Urothelium cell line (cell line): ENCODE data around the gene PHYH.
A peak's percentile ranks its signal among the peaks of the same experiment; 100 is the strongest.
"Not testable (repeated sequence)": the region's sequence is repeated elsewhere in the genome, so short reads cannot be mapped to it uniquely, and the experiment has no call there.

Experiments used
- DNase-seq: peaks from one replicate; pipeline ENCODE4 v3.0.0; 2011; ENCODE audit warnings: low spot score, mixed read lengths
- FAIRE-seq: peaks from 2 replicates; lab custom pipeline; 2011; peaks lifted over from hg19 to GRCh38; lab: Jason Lieb, UNC

The PHYH gene

DNA sequence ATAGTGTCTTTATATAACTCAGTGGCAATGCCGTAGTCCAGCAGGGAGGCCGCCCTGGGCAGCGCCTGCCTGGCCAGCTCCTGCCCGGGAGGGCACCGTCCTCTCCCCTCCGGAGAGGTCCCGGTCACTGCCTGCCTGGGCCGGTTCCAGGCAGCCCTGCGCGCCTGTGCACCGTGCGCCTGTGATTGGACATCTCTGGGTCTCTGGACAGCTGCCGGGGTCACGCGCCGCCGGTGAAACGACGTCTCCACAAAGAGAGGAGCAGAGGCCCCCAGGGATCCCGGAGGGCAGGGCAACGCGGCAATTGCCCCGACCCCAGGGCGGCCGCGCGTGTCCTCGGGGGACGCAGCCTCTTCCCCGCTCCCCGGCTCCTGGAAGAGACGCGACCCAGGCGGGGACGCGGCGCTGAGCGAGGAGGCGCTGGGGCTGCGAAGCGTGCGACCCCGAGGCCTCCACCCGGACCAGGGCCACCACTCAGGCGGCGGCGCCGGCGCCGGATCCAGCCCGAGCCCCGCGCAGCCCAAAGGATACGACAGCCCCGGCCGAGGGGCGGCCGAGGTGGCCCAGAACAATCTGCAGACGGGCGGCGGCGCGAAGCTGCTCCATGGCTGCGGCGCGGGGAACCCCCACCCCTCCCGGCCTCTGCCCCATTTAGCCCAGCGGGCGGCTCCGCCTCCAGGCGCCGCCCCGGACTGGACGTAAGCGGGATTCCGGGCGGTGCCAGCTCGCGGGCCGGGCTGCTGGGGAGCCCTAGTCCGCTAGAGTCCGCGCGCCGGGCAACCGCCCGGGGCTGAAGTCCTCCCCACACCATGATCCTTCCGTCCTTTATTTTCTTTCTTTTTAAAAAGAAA, at the start of gene PHYH:
Gene PHYH, minus strand, starts transcription at position 628 of the 851 bp plus-strand sequence. Its CDS starts 22 bp downstream, at position 606.
- DNase-seq, result peak; percentile 93
- peak; percentile 9 for FAIRE-seq

DNA sequence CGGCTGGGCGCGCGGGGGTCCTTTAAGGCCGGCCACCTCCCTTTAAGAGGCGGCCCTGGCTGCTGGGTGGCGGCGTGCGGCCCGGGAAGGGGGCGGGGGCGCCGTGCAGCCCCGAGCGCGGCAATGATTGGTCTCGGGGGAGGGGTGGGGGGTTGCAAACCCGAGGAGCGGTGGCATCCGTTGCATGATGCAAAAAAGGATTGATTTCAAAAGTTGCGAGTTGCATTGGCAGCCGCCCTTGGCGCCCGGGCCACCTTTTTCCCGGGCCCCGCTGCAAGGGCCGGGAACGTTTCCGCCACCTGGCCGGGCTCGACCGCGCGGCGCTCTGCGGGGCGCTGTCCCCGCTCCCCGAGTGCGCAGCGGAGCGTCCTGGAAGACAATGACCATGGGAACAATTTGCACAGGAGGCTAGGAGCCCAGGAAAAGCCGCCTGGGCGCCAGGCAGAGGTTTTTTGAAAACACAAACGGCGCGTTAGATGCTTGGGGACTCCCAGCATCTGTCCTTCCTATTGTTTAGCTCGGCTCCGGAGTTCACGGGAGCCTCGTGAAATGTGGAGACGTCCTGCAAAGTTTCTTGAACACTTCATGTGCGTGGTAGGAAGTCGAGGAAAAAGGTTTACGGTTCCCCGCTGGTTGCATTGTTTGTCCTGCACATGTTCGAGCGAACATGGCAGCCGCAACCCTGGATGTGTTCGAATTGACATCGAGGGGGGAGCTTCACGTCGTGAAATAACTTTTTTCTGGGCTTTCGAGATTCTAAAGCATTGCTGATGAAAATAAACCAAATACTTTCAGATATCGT, 48.6 kb upstream of the PHYH start, which contains the start of gene SEPHS1:
Gene SEPHS1, minus strand, starts transcription at position 78 of the 802 bp plus-strand sequence. CDS start 3,343 bp downstream, outside the sequence.
- FAIRE-seq, result no peak

DNA sequence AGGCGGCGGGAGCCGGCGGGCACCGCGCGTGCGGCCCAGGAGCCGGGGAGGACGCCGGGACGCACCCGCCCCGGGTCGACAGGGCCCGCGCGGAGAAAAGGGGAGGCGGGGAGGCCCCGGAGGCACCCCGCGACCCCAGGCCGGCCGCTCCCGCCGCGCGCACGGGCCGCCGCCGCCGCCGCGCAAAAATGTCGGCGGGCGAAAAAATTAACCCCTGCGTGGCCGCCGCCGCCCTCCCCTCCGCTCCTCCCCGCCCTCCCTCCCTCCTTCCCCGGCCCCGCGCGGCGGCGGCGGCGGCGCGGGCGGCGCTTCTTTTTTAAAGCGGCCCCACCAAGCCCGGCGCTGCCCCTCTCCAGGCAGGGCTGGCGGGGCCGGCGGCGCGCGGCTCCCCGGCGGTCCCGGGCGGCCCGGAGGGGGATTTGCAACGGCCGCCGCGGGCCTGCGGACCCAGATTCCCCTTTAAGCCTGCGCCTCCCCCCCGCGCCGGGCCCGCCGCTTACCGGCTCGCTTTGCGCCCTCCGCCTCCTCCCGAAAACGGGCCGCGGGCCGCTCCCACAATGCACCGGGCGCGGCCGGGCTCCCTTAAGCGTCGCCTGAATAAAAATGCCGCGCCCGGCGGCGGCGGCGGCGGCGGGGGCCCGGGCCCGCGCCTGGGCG, 47.8 kb upstream of the PHYH start:
- peak; percentile 79 for DNase-seq
- no peak for FAIRE-seq

More for the DNA sequence above, 48.6 kb upstream of the PHYH start, which contains the start of gene SEPHS1:
- peak; percentile 93 for DNase-seq

DNA sequence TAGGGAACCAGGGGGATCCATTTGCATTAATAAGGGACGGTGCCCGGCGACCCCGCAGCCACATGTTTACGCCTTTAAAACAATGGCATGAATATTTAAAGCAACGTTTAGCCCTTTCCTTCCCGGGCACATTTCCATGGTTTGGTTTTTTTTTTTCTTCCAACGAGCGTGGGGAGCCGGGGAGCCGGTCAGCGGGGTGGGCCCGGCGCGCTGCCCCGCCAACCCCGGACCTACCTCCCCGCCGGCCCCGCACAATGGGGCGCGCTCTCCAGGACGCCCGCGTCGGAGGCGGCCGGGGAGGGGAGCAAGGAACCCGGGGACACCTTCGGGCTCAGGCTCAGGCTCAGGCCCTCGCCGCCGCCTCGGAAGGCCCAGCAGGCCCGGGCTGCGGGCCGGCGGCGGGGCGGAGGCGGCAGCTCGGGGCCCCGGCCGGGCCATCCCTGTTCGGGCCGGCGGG, 47.2 kb upstream of the PHYH start:
- no peak for DNase-seq
- FAIRE-seq, result no peak

DNA sequence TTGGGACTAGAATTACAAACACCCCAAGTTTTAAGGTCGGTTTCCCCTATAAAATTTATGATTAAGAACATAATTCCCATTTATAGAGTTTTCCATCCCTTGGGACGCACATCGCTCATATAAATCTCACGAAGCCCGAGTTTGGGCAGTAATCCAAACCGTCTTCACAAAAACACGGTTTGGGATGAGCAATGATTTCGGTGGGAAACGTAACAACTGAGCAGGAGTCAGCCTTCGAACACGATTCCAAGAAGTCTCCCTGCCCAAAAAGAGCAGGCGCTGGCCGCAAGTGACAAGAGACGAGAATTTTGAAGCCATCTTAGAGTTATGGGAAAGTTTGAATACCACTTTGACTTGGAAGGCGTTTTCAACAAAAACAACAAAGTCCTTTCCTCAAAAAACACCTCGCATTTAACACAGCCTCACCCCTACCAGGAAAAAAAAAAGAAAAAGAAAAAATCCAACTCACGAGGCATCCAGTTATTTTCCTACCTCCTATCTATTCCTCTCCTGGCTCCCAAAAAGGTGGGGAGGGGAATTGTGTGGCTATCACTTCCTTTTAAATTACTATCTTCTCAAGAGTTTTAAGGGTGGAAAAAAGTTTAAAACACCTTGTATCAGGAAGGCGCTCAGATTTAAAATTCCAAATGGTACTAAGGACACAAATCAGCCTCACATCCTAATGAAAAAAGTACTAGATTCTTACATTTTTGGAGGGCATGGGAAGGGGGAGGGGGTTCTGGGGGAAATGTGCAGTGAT, 46.6 kb upstream of the PHYH start:
- DNase-seq, result no peak
- FAIRE-seq, result no peak

DNA sequence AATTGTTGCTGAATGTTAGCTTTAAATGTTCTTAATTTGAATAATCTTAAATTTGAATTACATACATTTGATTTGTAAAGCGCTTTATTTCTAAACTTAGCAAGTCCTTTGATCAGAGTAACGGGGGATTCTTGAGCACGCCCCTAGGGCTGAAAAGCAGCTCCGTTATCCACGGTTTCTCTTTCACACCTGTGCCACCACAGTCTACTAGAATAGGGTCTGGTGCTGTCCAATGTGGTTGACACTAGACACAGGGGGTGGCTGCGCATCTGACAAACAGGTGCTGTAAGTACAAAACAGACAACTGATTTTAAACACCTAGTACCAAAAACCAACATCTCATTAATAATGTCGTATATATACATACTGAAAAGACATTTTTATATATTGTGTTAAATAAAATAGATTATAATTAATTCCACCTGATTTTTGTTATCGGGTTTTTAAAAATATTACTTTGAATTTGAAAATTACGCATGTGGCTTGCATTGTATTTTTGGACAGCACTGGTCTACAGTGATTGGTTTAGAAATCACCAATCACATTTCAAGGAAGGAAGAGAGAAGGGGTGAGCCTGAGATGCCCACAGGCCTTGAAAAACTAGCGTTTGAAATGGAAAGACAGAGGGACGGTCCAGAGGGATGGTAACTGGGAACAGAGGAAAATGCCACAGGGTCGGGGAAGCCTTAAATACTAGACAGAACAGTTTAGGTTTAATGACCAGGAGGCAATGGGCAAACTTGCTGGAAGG, 40.9 kb upstream of the PHYH start:
- FAIRE-seq (no peak), DNase-seq (no peak)

DNA sequence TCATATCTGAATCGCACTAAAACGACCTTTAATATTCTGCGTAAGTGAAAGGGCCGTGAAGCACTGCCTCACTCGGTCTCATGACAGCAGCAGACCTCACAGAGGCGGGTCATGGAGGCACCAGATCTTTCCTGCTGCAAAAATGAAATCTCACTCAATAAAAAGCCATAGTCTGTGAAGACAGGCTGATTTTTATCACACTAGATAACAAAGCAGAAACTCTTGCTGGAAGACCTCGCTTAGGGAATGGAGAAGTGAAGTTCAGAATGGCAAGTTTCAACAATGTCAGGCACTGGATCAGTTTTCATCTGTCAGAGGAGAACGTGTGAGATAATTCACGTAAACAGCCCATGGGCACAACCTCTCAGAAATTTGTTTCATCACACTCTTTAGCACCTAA, 40.2 kb upstream of the PHYH start:
- no peak for DNase-seq
- FAIRE-seq, result no peak

DNA sequence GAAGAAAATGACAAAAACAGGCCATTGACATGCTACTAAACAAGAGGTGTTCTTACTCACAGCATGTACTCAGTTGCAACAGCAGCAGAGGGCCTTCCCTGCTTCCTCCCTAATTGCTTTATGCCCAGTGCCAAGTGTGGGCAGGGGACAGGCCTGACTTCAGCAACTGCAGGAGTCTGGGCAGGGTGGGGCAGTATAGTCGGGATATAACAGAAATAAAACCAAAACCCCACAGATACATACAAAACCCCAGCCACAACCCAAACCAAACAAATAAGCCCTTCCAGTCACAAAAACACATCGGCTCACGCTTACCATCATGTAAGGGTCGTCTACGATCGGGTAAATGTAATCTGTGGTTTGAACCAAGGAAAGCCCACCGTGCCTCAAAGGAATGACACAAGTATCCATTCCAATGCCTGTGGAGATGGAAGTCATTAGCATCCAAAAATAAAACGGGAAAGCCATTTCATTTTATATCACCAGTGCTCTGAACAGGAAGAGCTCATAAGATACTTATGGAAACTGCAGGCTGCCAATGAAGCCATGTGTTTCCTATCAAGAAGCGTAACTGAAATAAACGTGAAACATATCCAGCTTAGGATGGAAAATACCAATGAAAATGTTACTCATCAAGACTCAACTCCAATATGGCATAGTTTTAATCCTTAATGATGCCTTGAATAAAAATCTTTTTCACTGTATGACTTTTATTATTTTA, 38.7 kb upstream of the PHYH start:
- DNase-seq (no peak), FAIRE-seq (no peak)

DNA sequence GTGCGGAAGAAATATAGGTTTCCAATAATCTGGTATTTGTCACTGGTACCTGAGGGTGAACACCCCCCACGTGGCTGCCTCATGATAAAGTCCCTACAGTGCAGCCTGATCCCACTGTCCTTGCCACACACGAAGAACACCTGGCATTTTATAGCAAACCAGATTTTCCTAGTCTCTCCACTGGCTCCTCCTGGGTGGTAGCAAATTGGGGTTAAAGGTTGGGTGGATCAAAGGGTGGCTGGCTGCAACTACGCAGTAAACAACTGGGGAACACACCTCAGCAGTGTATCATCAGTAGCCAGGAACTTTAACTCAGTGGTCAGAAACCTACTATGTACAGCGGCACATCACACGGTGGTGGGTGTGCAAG, 37.9 kb upstream of the PHYH start:
- DNase-seq (no peak), FAIRE-seq (no peak)

DNA sequence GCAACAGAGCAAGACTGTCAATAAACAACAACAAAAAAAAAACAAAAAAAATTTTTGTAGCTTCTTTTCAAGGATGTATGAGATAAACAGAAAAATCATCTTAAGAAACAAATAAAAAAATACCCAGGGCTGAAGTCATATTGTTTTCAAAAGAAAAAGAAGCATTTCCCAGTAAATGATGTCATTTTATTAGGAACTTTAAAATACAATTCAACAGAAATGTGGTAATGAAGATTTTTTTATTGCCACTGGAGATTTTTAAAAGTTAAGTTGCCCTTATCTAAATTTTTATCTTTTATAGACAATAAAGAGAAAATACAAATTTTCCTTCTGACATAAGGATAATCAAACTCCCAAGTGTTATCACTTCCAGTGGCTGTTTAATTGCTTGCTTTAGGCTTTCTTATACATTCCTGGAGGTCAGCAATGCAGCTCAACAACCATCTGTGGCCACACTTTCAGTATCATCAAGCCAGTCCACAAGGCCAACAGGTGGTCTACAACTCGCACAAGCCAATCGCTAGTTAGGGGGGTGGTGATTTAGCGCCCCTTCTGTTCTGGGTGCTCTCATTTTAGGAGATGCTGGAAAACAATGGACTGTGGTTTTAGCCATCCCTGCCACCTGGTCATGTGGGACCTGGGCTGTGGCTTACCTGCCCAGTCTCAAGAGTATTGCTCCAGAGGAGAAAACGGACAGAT, 37.4 kb upstream of the PHYH start:
- no peak for FAIRE-seq
- DNase-seq, result no peak

DNA sequence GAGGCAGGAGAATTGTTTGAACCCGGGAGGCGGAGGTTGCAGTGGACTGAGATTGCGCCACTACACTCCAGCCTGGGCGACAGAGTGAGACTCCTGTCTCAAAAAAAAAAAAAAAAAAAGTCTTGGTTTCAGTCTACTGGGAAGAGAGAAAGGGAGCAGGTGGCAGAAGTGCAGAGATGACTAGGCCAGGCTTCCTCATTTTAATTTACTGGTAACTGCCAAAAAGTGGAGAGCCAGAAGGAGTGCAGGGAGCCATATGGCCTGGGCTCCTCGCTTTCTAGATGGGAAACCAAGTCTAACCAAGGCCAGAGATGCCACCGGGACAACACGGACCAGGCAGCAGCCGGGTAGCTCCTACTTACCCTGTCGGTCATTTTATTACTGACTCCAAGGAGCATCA, 36.0 kb upstream of the PHYH start:
- no peak for DNase-seq
- no peak for FAIRE-seq

DNA sequence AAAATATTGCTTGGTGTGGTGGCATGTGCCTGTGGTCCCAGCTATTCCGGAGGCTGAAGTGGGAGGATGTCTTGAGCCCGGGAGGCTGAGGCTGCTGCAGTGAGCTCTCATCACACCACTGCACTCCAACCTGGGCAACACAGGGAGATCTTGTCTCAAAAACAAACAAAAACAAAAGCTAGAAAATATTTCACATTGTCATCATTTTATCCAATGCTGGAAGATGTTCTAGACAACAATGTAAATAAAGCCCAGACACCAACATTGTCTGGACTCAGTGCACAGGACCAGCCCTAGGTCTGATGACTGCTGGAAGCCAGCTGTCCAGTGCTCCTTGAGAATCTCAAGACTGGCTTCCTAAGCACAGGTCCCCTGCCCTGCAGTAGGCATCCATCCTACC, 34.7 kb upstream of the PHYH start:
- FAIRE-seq (no peak), DNase-seq (no peak)

DNA sequence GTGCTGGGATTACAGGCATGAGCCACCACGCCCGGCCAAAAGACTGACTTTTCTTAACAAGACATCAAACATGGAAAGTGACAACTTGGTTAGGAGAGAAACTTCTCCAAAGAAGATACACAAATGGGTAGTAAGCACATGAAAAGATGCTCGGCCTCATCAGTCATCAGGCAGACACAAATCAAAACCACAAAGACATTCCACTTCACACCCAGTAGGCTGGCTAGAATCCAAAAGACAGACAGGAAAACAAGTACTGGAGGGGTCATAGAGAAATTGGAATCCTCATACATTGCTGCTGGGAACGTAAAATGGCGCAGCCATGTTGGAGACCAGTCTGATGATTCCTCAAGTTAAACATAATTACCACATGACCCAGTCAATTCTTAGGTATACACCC, 31.8 kb upstream of the PHYH start:
- no peak for DNase-seq
- no peak for FAIRE-seq

DNA sequence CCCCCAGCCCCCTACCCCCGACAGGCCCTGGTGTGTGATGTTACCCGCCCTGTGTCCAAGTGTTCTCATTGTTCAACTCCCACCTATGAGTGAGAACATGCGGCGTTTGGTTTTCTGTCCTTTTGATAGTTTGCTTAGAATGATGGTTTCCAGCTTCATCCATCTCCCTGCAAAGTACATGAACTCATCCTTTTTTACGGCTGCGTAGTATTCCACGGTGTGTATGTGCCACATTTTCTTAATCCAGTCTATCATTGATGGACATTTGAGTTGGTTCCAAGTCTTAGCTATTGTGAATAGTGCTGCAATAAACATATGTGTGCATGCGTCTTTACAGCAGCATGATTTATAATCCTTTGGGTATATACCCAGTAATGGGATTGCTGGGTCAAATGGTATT, 31.1 kb upstream of the PHYH start:
- not testable (repeated sequence) for FAIRE-seq, DNase-seq

DNA sequence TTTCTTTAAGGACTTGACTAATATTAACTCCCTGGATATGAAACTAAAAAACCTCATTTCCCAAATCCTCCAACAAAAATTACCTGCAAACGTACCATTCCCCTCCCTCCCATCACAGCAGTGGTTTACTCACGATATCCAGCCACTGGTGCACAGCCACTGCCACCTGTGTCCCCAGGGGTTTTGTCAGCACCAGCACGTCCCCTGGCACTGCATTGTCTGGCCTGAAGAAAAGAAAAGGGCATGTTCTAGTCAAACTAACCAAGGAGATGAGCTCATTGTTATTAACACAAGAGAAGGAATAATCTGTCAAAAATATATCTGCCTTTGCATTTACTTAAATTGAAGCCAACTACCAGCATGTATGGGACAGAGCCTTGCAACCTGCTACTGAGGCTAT, 29.7 kb upstream of the PHYH start:
- DNase-seq (no peak), FAIRE-seq (no peak)

DNA sequence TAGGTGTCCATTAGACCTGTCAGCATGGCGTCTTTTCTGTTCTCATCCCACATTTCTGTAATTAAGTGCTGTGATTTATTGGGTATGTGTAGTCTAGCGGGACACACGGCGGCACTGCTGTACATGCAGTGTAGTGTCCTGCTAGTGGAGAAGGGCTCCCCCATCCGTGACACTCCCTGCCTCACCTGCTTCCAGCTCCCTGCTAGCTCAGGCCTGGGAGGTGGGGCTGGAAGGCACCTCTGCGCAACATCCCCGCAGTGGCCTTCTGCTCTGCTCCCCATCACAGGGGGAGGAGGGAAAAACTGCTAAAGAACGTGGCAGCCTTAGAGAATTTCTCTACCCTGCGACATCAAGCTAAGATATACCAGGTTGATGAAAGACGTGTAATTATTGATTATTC, 28.7 kb upstream of the PHYH start:
- FAIRE-seq (no peak), DNase-seq (no peak)

DNA sequence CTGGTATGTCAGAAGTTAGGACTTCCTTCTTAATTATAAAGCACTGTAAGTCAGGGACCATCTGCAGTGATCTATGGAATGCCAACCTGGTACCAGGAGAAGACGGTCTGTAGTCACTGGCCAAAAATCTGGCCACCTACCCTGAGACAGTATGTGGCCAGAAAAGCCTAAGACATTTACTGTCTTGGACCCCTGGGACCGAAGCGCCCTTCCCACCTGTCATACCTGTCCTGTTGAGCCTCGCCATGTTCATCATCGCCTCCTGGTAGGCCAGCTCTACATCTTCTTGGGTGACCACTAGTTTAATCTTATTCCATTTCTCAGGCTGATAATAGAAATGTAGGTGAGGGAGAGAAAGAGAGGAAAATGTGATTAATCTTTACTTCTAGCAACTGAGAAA, 28.3 kb upstream of the PHYH start:
- DNase-seq, result no peak
- FAIRE-seq, result peak; percentile 17

DNA sequence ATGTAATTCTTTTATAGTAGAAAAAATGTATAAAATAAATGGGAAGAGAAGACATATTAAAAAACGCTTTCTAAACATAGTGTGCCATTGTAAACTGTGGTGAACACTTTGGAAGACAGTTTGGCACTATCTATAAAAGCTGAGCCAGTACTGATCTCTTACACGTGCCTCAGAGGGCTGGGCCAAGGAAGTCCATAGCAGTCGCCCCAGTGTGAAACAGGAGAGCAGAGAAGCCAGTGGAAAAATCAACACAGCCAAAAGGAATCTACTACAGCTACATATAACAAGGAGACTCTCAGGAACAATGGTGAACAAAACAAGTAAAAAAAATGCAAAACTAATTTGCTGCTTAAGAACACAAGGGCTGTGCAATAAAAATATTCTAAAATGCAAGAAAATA, 27.7 kb upstream of the PHYH start:
- DNase-seq (no peak), FAIRE-seq (no peak)
